Middle frontal gyrus (tissue), 1 donor: ENCODE measurements around the gene CMTM5.
"Not testable (repeated sequence)": the region's sequence is repeated elsewhere in the genome, so short reads cannot be mapped to it uniquely, and the experiment has no call there.

Experiments
- DNase-seq: peaks from one replicate; pipeline ENCODE4 v3.0.0-alpha.2; 2015; ENCODE audit warnings: low spot score; ENCODE audit errors: extremely low spot score

Gene CMTM5

GRCh38 chr14:23378612-23379220 is 1.9 kb downstream of the CMTM5 start:
- DNase-seq, result no peak

GRCh38 chr14:23379366-23380196 is 2.7 kb downstream of the CMTM5 start:
- DNase-seq, result no peak

GRCh38 chr14:23380197-23380914 is 3.5 kb downstream of the CMTM5 start:
- no peak for DNase-seq

- no peak for DNase-seq
Measured at GRCh38 chr14:23380976-23381375, 4.1 kb downstream of the CMTM5 start.

- no peak for DNase-seq
Measured at GRCh38 chr14:23381871-23382270, 5.0 kb downstream of the CMTM5 start.

GRCh38 chr14:23382276-23382675 is 5.4 kb downstream of the CMTM5 start:
- DNase-seq, result no peak

- DNase-seq, result no peak
Measured at GRCh38 chr14:23382731-23383440, 6.0 kb downstream of the CMTM5 start.

- DNase-seq, result no peak
Measured at GRCh38 chr14:23384364-23385080, 7.7 kb downstream of the CMTM5 start.

GRCh38 chr14:23385244-23385641 is 8.4 kb downstream of the CMTM5 start:
- no peak for DNase-seq

- DNase-seq, result no peak
Measured at GRCh38 chr14:23385642-23386265, 8.9 kb downstream of the CMTM5 start.

- not testable (repeated sequence) for DNase-seq
Measured at GRCh38 chr14:23386266-23386657, 9.4 kb downstream of the CMTM5 start.

GRCh38 chr14:23386999-23387398 is 10.2 kb downstream of the CMTM5 start:
- DNase-seq, result no peak

- no peak for DNase-seq
Measured at GRCh38 chr14:23387916-23388882, 11.4 kb downstream of the CMTM5 start.

GRCh38 chr14:23388996-23389395 is 12.2 kb downstream of the CMTM5 start:
- DNase-seq, result no peak

GRCh38 chr14:23389396-23389795 is 12.6 kb downstream of the CMTM5 start:
- no peak for DNase-seq

- DNase-seq, result not testable (repeated sequence)
Measured at GRCh38 chr14:23389871-23390270, 13.0 kb downstream of the CMTM5 start.

GRCh38 chr14:23392613-23393012 is 15.8 kb downstream of the CMTM5 start:
- no peak for DNase-seq

- DNase-seq, result no peak
Measured at GRCh38 chr14:23396126-23396525, 19.3 kb downstream of the CMTM5 start.

GRCh38 chr14:23396781-23397407 is 20.0 kb downstream of the CMTM5 start:
- no peak for DNase-seq
